ENCODE measurements around the gene SAC3D1.

Gene SAC3D1

GRCh38 chr11:65036931-65037330, 4.1 kb upstream of the SAC3D1 start:
- no peak overlapping the region for H3K4me3 ChIP-seq (ENCODE audit: low read depth, low read length)
- TF ChIP-seq, protein P1, sequence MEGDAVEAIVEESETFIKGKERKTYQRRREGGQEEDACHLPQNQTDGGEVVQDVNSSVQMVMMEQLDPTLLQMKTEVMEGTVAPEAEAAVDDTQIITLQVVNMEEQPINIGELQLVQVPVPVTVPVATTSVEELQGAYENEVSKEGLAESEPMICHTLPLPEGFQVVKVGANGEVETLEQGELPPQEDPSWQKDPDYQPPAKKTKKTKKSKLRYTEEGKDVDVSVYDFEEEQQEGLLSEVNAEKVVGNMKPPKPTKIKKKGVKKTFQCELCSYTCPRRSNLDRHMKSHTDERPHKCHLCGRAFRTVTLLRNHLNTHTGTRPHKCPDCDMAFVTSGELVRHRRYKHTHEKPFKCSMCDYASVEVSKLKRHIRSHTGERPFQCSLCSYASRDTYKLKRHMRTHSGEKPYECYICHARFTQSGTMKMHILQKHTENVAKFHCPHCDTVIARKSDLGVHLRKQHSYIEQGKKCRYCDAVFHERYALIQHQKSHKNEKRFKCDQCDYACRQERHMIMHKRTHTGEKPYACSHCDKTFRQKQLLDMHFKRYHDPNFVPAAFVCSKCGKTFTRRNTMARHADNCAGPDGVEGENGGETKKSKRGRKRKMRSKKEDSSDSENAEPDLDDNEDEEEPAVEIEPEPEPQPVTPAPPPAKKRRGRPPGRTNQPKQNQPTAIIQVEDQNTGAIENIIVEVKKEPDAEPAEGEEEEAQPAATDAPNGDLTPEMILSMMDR (IDR thresholded peaks at IDR 0.05; ENCODE audit: insufficient read depth, low read depth, low read length, missing control alignments), result no peak
- DNase-seq (ENCODE audit: low read depth), result no peak

- DNase-seq (ENCODE audit: low read depth), result no peak
- H3K4me3 ChIP-seq (ENCODE audit: low read depth, low read length), result peak overlapping the region; percentile 60
- TF ChIP-seq, protein P1 (IDR thresholded peaks at IDR 0.05; ENCODE audit: insufficient read depth, low read depth, low read length, missing control alignments), result no peak
Measured at GRCh38 chr11:65040520-65040846, 527 bp upstream of the SAC3D1 start.

- TF ChIP-seq, protein P1 (IDR thresholded peaks at IDR 0.05; ENCODE audit: insufficient read depth, low read depth, low read length, missing control alignments), result no peak
- DNase-seq (ENCODE audit: low read depth), result no peak
- no peak overlapping the region for H3K4me3 ChIP-seq (ENCODE audit: low read depth, low read length)
Measured at GRCh38 chr11:65042891-65043290, 1.9 kb downstream of the SAC3D1 start.

DNA sequence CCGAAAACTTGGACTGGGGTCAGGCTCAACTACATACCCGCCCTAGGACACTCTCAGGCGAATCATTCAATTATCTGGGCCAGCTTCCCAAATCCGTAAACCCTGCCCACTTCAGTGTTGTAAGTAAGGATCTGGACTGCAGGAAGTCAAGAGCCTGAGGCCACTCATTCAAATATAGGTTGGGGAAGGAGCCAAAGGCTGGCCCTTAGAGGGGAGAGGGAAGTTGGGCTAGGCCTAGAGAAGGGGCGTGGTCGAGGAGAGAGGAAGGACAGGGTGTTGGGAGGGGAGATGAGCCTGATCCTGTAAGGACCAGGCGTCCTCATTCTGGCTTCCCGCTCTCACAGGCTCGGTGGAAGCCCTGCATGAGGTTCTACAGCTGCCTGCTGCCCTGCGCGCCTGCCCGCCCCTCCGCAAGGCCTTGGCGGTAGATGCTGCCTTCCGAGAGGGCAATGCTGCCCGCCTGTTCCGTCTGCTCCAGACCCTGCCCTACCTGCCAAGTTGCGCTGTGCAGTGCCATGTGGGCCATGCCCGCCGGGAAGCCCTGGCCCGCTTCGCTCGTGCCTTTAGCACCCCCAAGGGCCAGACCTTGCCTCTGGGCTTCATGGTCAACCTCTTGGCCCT, 3.0 kb downstream of the SAC3D1 start:
- H3K4me3 ChIP-seq (ENCODE audit: low read depth, low read length), result no peak overlapping the region
- TF ChIP-seq, protein P1 (IDR thresholded peaks at IDR 0.05; ENCODE audit: insufficient read depth, low read depth, low read length, missing control alignments), result no peak
- DNase-seq (ENCODE audit: low read depth), result no peak

DNA sequence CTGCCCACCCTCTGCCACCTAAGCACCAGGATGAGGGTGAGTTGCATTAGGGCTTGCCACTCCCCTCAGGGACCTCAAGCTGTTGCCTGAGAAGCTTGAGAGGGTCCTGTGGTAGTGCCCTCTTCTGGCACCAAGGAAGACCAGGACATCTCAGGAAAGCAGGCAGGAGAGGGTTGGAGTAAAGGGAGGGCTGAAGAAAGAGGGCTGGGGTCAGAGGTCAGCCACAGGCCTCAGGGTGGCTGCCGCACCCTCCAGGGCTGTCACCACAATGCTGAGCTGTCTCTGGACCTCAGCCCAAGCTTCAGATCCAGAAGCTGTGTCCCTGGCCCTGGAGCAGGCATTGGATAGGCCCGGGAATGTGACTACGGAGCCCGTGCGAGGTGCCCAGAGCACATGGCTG, 4.1 kb downstream of the SAC3D1 start:
- H3K4me3 ChIP-seq (ENCODE audit: low read depth, low read length), result no peak overlapping the region
- TF ChIP-seq, protein P1 (IDR thresholded peaks at IDR 0.05; ENCODE audit: insufficient read depth, low read depth, low read length, missing control alignments), result no peak
- DNase-seq (ENCODE audit: low read depth), result no peak

DNA sequence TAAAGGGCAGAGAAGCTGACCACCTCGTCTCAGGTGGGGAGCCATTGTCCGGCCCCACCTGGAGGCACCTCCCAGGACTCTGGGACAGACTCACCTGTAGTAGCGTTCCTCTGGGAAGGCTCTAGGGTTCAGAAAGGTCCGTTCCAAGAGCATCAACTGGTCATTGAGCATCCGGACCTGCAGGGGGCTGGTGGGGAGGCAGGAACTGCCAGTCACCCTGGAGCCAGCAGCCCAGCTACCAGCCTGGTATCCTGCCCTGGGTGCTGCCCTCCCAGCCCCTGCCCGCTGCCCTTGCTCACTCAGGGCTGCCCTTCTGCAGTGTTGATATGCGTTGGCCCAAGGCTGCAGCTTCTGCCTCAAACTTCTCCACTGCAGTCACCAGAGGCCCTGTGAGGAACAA, 4.7 kb downstream of the SAC3D1 start:
- H3K4me3 ChIP-seq (ENCODE audit: low read depth, low read length), result no peak overlapping the region
- DNase-seq (ENCODE audit: low read depth), result no peak
- TF ChIP-seq, protein P1 (IDR thresholded peaks at IDR 0.05; ENCODE audit: insufficient read depth, low read depth, low read length, missing control alignments), result no peak

All from GM12865 (cell line).